ENCODE measurements around the gene AMPD3. TPM values are rescaled to one million over a fixed set of nuclear protein-coding genes. Genes with fewer than 3 reads are reported as not detected.

The AMPD3 gene
- total and polyA plus RNA-seq, 2 donors (not counting 3 experiments of a cell fraction or from before 2014, with no cell fraction given) = 1.4 to 2.5 TPM

DNA sequence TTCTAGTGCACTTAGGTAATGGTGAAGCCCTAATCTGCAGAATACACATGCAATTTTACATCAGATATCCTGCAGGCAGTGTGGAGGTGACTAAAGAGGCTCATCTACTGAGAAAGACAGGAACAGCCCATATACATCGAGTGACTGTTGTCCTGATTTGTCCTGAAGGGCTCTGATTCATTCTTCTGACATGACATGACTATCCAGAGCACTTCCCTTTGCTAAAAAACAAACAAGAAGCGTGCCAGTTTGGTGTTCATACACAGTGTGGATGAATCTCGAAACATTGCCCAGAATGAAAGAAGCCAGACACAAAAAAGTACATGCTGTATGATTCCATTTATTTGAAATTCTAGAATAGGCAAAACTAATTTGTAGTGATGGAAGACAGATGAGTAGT, 48.0 kb upstream of the AMPD3 start:
- Histone ChIP-seq H3K4me1 (ENCODE audit: control insufficient read depth, extremely low read depth, insufficient read depth, low read length) (peaks cover 19% of the 10 kb centered on the region), H3K9me1 (replicated peaks; ENCODE audit: control insufficient read depth, extremely low read depth, insufficient read depth, low read length) (no peaks in the 10 kb centered on the region), H3K36me3 (ENCODE audit: control insufficient read depth in 2 of 2, extremely low read depth in 1 of 2, insufficient read depth in 2 of 2, low read length in 2 of 2) (no peaks in the 10 kb centered on the region), H3K9ac (replicated peaks; ENCODE audit: extremely low read depth, insufficient read depth, low read length) (no peak overlapping the region), H3K4me2 (ENCODE audit: insufficient read depth, low read length) (peak overlapping the region; percentile 51), H3K27me3 (ENCODE audit: control insufficient read depth in 2 of 2, insufficient read depth in 2 of 2, low read length in 2 of 2) (no peaks in the 10 kb centered on the region), H4K20me1 (replicated peaks; ENCODE audit: control insufficient read depth, extremely low read depth, insufficient read depth, low read length) (no peaks in the 10 kb centered on the region), H3K79me2 (ENCODE audit: control insufficient read depth, insufficient read depth, low read length) (no peaks in the 10 kb centered on the region), H3K4me3 (replicated peaks in 1 of 3; ENCODE audit: insufficient read depth in 1 of 3, low read depth in 1 of 3, low read length in 3 of 3) (no peak overlapping the region), H3K9me3 (replicated peaks; ENCODE audit: control insufficient read depth, insufficient read depth, low read length) (no peaks in the 10 kb centered on the region), H2AFZ (ENCODE audit: low read depth, low read length) (no peak overlapping the region), H3K27ac (ENCODE audit: insufficient read depth, low read depth, low read length) (no peak overlapping the region)
- dilution Hi-C loops (cut with MboI; ENCODE audit: extremely low pct_ligation_motif_present, low sequenced_read_pairs) = no loop called here
- DNase-seq (ENCODE audit: low read depth, low spot score) (peak; percentile 49), FAIRE-seq (peak; percentile 93)
- ChIA-PET CTCF (interaction anchor here (0.6 to 3.3 kb wide), 37 partner anchors 7 to 386 kb away, joined by 3 to 45 read pairs (median 6); partner anchors contain the start of genes AMPD3 and RNF141), POLR2A (no interaction called here)
- BruUV-seq (replicated peaks) = no TSS peak
- TF ChIP-seq, protein P1, sequence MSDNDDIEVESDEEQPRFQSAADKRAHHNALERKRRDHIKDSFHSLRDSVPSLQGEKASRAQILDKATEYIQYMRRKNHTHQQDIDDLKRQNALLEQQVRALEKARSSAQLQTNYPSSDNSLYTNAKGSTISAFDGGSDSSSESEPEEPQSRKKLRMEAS (IDR thresholded peaks at IDR 0.05; ENCODE audit: insufficient read depth, insufficient read length) = no peak
- TF ChIP-seq JUN (IDR thresholded peaks at IDR 0.05; ENCODE audit: borderline replicate concordance, insufficient read depth, insufficient read length, low read depth) (peak; percentile 24), CTCF (IDR thresholded peaks at IDR 0.05; ENCODE audit: extremely low read depth in 1 of 2, insufficient read depth in 1 of 2, low read depth in 1 of 2, low read length in 2 of 2) (no peak), POLR2AphosphoS5 (IDR thresholded peaks at IDR 0.05; ENCODE audit: insufficient read depth, low read depth, low read length) (peak; percentile 26), FOS (IDR thresholded peaks at IDR 0.05; ENCODE audit: borderline replicate concordance, insufficient read depth, low read length) (peak; percentile 97), EZH2 (IDR thresholded peaks at IDR 0.05; ENCODE audit: borderline replicate concordance, low read depth, low read length, severe bottlenecking) (no peak), GATA2 (IDR thresholded peaks at IDR 0.05; ENCODE audit: insufficient read depth, insufficient read length, low read depth, low read length) (peak; percentile 70), POLR2A (IDR thresholded peaks at IDR 0.05; ENCODE audit: low read depth, low read length) (no peak), MYC (IDR thresholded peaks at IDR 0.05; ENCODE audit: low read depth, low read length) (no peak)
- intact Hi-C loops (cut with micrococcal nuclease) = loop anchor here (2.0 to 5.0 kb wide), 2 partner anchors 108 to 650 kb away; no protein-coding TSS in a partner anchor

Data from endothelial cell of umbilical vein (primary cell).